Fibroblast of lung (primary cell): Measurements from ENCODE around the gene PCSK6. TPM values are rescaled to one million over a fixed set of nuclear protein-coding genes. Genes with fewer than 3 reads are reported as not detected.

ENCODE experiments used
- DNase-seq, 2 donors: peaks; one replicate each; pipeline versions ENCODE4 v3.0.0 to v3.0.0-alpha.2; 2010; ENCODE audit warnings: low read depth in 2 of 2
- H2AFZ ChIP-seq: 2 replicates; pipeline ENCODE4 v1.5.1; 2012; ENCODE audit warnings: low read length, control low read depth, inconsistent platforms
- H3K27ac ChIP-seq: 2 replicates; pipeline ENCODE4 v1.5.1; 2011; ENCODE audit warnings: low read length, control low read depth; ENCODE audit not compliant: insufficient read depth
- H3K27me3 ChIP-seq: 2 replicates; pipeline ENCODE4 v1.5.1; 2011; ENCODE audit warnings: mild to moderate bottlenecking, low read length; ENCODE audit not compliant: control insufficient read depth, insufficient read depth
- H3K36me3 ChIP-seq: 2 replicates; pipeline ENCODE4 v1.5.1; 2011; ENCODE audit warnings: low read length; ENCODE audit not compliant: control insufficient read depth, insufficient read depth
- H3K4me1 ChIP-seq: 2 replicates; pipeline ENCODE4 v1.5.1; 2011; ENCODE audit warnings: low read length; ENCODE audit not compliant: control insufficient read depth, insufficient read depth; ENCODE audit errors: extremely low read depth
- H3K4me2 ChIP-seq: 2 replicates; pipeline ENCODE4 v1.5.1; 2011; ENCODE audit warnings: low read length, control low read depth; ENCODE audit not compliant: insufficient read depth; ENCODE audit errors: extremely low read depth
- H3K4me3 ChIP-seq, 4 experiments: fragments of 200-600 bp in 1 of 4; sonication (generic) in 1 of 4; replicated peaks in 1 of 4; 2 replicates each; pipeline ENCODE4 v1.5.1; 2011 to 2016; ENCODE audit warnings: low read length in 4 of 4, low read depth in 3 of 4, mild to moderate bottlenecking in 3 of 4, control low read depth in 2 of 4, inconsistent platforms in 1 of 4, mixed read lengths in 1 of 4; ENCODE audit not compliant: insufficient read depth in 1 of 4; ENCODE audit errors: control extremely low read depth in 1 of 4
- H3K79me2 ChIP-seq: 2 replicates; pipeline ENCODE4 v1.5.1; 2012; ENCODE audit warnings: mild to moderate bottlenecking, low read length, inconsistent platforms; ENCODE audit not compliant: control insufficient read depth, insufficient read depth
- H3K9ac ChIP-seq: 2 replicates; pipeline ENCODE4 v1.5.1; 2011; ENCODE audit warnings: mild to moderate bottlenecking, low read length, control low read depth; ENCODE audit not compliant: insufficient read depth
- H3K9me3 ChIP-seq: 2 replicates; pipeline ENCODE4 v1.5.1; 2012; ENCODE audit warnings: low read depth, low read length; ENCODE audit not compliant: control insufficient read depth, insufficient read depth
- H4K20me1 ChIP-seq: 2 replicates; pipeline ENCODE4 v1.5.1; 2011; ENCODE audit warnings: low read length; ENCODE audit not compliant: control insufficient read depth, insufficient read depth; ENCODE audit errors: extremely low read depth
- EZH2 ChIP-seq: IDR thresholded peaks from 2 replicates; pipeline ENCODE4 v1.5.1; 2012; ENCODE audit warnings: low read length, control low read depth, mild to moderate bottlenecking; ENCODE audit errors: missing control alignments
- polyA plus RNA-seq, 2 donors: library from polyadenylated mRNA; depleted of rRNA in 1 of 2; stranded (reverse) in 1 of 2; unstranded in 1 of 2; fragments of >200 nt; gene quantifications; 2 replicates each; pipeline ENCODE4 v1.2.1, GENCODE V29; 2011 to 2012; ENCODE audit warnings: missing spikeins in 1 of 2
- total RNA-seq: library from RNA; depleted of rRNA; stranded (reverse); fragments of >200 nt; gene quantifications from 2 replicates; pipeline ENCODE4 v1.2.1, GENCODE V29; 2014
- TF ChIP-seq, protein P1 (sequence below), 2 donors: IDR thresholded peaks in 1 of 2; conservative IDR thresholded peaks in 1 of 2; 1 replicate in 1 of 2; 2 replicates in 1 of 2; pipeline ENCODE4 v1.5.1; 2011 to 2012; ENCODE audit warnings: low read length in 2 of 2, control low read depth in 1 of 2, inconsistent platforms in 1 of 2, low read depth in 1 of 2, mild to moderate bottlenecking in 1 of 2

The PCSK6 gene
- total and polyA plus RNA-seq, 2 donors (not counting 1 experiment from before 2014, with no cell fraction given), result 0.02 to 0.83 TPM

DNA sequence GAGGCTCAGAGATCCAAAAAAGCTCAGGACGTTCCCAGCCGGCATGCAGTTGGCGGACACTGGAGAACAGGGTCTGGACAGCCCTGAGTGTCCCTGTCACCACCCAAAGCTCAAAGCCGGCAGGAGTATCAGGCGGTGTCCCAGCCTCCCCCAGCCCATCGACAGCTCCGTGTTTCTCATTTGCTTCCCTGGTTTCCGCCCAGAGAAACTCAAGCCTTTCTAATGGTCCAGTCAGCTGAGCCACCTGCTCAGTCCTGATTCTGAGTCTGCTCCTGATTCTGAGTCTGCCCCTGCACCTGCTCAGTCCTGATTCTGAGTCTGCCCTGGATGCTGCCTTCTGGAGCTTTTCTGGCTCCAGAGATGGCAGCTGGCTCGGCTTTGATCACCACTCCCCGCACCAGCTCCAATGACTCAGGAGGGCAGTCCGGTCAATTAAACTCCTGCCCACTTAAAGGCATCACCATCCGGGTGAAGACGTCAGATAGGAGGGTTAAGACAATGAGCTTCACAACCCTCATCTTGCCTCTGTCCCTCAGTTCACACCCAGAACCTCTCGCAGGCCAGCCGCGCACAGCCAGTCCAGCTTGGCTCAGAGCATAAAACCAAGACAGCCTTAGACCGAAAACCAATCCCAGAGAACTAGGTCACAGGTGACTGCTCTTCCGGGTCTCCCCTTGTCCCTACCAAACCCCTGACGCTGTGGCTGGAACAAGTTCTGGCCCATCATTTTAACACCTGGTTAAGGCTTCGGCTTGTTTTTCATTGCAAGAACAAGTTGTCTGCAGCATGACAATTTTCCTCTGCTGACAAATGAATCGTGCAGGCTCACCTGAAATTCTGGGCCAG is 6.8 kb downstream of the PCSK6 start:
- Histone ChIP-seq H3K9ac (no peak overlapping the region), H2AFZ (no peak overlapping the region), H3K4me3 (no peak overlapping the region), H3K9me3 (no peaks in the 10 kb centered on the region), H4K20me1 (no peaks in the 10 kb centered on the region), H3K27me3 (peaks cover 2% of the 10 kb centered on the region), H3K79me2 (no peaks in the 10 kb centered on the region), H3K36me3 (no peaks in the 10 kb centered on the region), H3K4me2 (no peak overlapping the region), H3K27ac (no peak overlapping the region), H3K4me1 (no peaks in the 10 kb centered on the region)
- DNase-seq, result no peak
- TF ChIP-seq, protein P1, sequence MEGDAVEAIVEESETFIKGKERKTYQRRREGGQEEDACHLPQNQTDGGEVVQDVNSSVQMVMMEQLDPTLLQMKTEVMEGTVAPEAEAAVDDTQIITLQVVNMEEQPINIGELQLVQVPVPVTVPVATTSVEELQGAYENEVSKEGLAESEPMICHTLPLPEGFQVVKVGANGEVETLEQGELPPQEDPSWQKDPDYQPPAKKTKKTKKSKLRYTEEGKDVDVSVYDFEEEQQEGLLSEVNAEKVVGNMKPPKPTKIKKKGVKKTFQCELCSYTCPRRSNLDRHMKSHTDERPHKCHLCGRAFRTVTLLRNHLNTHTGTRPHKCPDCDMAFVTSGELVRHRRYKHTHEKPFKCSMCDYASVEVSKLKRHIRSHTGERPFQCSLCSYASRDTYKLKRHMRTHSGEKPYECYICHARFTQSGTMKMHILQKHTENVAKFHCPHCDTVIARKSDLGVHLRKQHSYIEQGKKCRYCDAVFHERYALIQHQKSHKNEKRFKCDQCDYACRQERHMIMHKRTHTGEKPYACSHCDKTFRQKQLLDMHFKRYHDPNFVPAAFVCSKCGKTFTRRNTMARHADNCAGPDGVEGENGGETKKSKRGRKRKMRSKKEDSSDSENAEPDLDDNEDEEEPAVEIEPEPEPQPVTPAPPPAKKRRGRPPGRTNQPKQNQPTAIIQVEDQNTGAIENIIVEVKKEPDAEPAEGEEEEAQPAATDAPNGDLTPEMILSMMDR (conservative IDR thresholded peaks at IDR 0.05 in 1 of 2, IDR thresholded peaks at IDR 0.05 in 1 of 2; ENCODE audit: low read depth in 1 of 2, low read length in 2 of 2), result no peak
- TF ChIP-seq EZH2, result no peak

DNA sequence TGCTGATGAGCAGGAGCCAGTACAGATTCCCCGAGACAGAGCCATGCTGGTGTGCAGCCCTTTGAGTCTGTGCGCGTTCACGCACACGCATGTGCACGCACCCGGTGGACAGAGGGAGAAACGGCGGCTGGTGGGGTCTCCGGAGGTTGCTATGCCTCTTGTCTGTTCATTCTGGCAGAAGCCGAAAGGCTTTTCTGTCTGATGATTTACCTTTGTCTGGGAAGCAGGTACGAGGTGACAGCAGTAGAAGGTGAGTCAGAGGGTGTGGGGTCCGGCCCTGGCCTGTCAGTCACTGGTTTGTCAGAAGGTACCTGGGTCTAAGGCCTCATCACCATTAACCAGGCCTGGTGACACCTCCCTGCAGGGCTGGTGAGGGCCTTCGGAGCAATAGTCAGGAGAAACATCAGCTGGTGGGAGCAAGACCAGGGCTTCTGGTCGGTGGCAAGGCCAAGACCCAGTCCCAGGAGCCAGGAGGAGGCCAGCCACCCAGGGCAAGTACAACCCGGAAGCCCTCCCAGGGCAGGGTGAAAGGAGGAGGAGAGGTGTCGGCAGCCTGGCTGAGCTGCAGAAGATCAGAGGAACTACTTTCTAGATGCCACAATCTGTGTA is 7.5 kb downstream of the PCSK6 start:
- Histone ChIP-seq H3K9me3 (no peaks in the 10 kb centered on the region), H3K27me3 (peaks cover 2% of the 10 kb centered on the region), H4K20me1 (no peaks in the 10 kb centered on the region), H3K27ac (no peak overlapping the region), H3K79me2 (no peaks in the 10 kb centered on the region), H3K4me2 (no peak overlapping the region), H2AFZ (no peak overlapping the region), H3K4me3 (no peak overlapping the region), H3K4me1 (no peaks in the 10 kb centered on the region), H3K36me3 (no peaks in the 10 kb centered on the region), H3K9ac (no peak overlapping the region)
- TF ChIP-seq, protein P1 (conservative IDR thresholded peaks at IDR 0.05 in 1 of 2, IDR thresholded peaks at IDR 0.05 in 1 of 2; ENCODE audit: low read depth in 1 of 2, low read length in 2 of 2), result no peak
- no peak for TF ChIP-seq EZH2
- no peak for DNase-seq

DNA sequence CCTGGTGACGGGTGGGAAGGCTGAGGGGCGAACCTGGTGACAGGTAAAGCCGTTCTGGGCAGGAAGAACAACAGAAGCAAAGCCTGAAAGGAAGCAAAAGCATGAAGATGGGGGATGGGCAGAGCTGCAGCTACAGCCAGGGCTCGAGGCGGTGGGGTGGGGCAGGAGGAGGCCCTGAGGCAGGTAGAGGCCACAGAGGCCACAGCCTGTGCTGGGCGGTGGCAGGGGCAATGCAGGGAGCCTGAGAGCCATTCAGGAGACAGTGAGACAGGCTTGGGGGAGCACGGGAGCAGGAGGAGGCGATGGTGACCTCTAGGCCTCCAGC is 8.2 kb downstream of the PCSK6 start:
- Histone ChIP-seq H3K27me3 (peaks cover 2% of the 10 kb centered on the region), H3K9me3 (no peaks in the 10 kb centered on the region), H2AFZ (no peak overlapping the region), H3K4me1 (no peaks in the 10 kb centered on the region), H3K36me3 (no peaks in the 10 kb centered on the region), H3K4me2 (no peak overlapping the region), H3K27ac (no peak overlapping the region), H3K4me3 (no peak overlapping the region), H4K20me1 (no peaks in the 10 kb centered on the region), H3K79me2 (no peaks in the 10 kb centered on the region), H3K9ac (no peak overlapping the region)
- DNase-seq, result no peak
- TF ChIP-seq, protein P1 (conservative IDR thresholded peaks at IDR 0.05 in 1 of 2, IDR thresholded peaks at IDR 0.05 in 1 of 2; ENCODE audit: low read depth in 1 of 2, low read length in 2 of 2), result no peak
- no peak for TF ChIP-seq EZH2
